C4-2B (cell line): ENCODE measurements around the gene KRTAP5-8.

Experiments used
- ZFX ChIP-seq: fragments of 450-650 bp; IDR thresholded peaks from 2 replicates; pipeline ENCODE4 v1.6.1; 2017
- TF ChIP-seq, protein P1 (sequence below): fragments of 450-650 bp; conservative IDR thresholded peaks from 2 replicates; pipeline ENCODE4 v1.5.1; 2017; ENCODE audit warnings: mild to moderate bottlenecking

GRCh38 chr11:71548120-71548519, 10.3 kb downstream of the KRTAP5-8 start, which contains the start of gene KRTAP5-9:
- TF ChIP-seq, protein P1, sequence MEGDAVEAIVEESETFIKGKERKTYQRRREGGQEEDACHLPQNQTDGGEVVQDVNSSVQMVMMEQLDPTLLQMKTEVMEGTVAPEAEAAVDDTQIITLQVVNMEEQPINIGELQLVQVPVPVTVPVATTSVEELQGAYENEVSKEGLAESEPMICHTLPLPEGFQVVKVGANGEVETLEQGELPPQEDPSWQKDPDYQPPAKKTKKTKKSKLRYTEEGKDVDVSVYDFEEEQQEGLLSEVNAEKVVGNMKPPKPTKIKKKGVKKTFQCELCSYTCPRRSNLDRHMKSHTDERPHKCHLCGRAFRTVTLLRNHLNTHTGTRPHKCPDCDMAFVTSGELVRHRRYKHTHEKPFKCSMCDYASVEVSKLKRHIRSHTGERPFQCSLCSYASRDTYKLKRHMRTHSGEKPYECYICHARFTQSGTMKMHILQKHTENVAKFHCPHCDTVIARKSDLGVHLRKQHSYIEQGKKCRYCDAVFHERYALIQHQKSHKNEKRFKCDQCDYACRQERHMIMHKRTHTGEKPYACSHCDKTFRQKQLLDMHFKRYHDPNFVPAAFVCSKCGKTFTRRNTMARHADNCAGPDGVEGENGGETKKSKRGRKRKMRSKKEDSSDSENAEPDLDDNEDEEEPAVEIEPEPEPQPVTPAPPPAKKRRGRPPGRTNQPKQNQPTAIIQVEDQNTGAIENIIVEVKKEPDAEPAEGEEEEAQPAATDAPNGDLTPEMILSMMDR = no peak
- no peak for TF ChIP-seq ZFX
